AG10803 (cell line): ENCODE data around the gene WNT3A.

Experiments used
- DNase-seq: peaks from one replicate; pipeline ENCODE4 v3.0.0; 2010; ENCODE audit warnings: low read depth
- H3K4me3 ChIP-seq: 2 replicates; pipeline ENCODE4 v1.5.1; 2011; ENCODE audit warnings: mild to moderate bottlenecking, low read length, control low read depth
- CTCF ChIP-seq: conservative IDR thresholded peaks from 2 replicates; pipeline ENCODE4 v1.5.1; 2011; ENCODE audit warnings: mild to moderate bottlenecking, low read length, control low read depth, inconsistent platforms

The WNT3A gene

GRCh38 chr1:228058949-228059633 is 52.3 kb downstream of the WNT3A start:
- TF ChIP-seq CTCF: no peak
- H3K4me3 ChIP-seq: no peak overlapping the region
- no peak for DNase-seq

- no peak for DNase-seq
- no peak overlapping the region for H3K4me3 ChIP-seq
- TF ChIP-seq CTCF: no peak
Observed at GRCh38 chr1:228059634-228060457, 53.0 kb downstream of the WNT3A start.

GRCh38 chr1:228060458-228061190 is 53.8 kb downstream of the WNT3A start:
- H3K4me3 ChIP-seq: no peak overlapping the region; the same call in 1 of the 2 replicates
- DNase-seq: no peak
- no peak for TF ChIP-seq CTCF

GRCh38 chr1:228061411-228062084 is 54.8 kb downstream of the WNT3A start:
- H3K4me3 ChIP-seq: no peak overlapping the region
- no peak for DNase-seq

GRCh38 chr1:228062085-228062791 is 55.4 kb downstream of the WNT3A start:
- no peak for TF ChIP-seq CTCF
- no peak for DNase-seq
- H3K4me3 ChIP-seq: no peak overlapping the region

More at GRCh38 chr1:228061411-228062084, 54.8 kb downstream of the WNT3A start:
- no peak for TF ChIP-seq CTCF

- H3K4me3 ChIP-seq: no peak overlapping the region
- DNase-seq: no peak
- TF ChIP-seq CTCF: no peak
Observed at GRCh38 chr1:228062812-228063211, 56.0 kb downstream of the WNT3A start.
